GM19463 (cell line): Measurements from ENCODE around the gene PTGR1.

Experiments used
- ATAC-seq: cut with Tn5 transposase; IDR thresholded peaks from one replicate; pipeline ENCODE4 v1.9.1; 2021; ENCODE audit warnings: mild to moderate bottlenecking, moderate library complexity; ENCODE audit not compliant: unreplicated experiment

The PTGR1 gene

GRCh38 chr9:111542497-111543254 is 56.8 kb downstream of the PTGR1 start:
- no peak for ATAC-seq

DNA sequence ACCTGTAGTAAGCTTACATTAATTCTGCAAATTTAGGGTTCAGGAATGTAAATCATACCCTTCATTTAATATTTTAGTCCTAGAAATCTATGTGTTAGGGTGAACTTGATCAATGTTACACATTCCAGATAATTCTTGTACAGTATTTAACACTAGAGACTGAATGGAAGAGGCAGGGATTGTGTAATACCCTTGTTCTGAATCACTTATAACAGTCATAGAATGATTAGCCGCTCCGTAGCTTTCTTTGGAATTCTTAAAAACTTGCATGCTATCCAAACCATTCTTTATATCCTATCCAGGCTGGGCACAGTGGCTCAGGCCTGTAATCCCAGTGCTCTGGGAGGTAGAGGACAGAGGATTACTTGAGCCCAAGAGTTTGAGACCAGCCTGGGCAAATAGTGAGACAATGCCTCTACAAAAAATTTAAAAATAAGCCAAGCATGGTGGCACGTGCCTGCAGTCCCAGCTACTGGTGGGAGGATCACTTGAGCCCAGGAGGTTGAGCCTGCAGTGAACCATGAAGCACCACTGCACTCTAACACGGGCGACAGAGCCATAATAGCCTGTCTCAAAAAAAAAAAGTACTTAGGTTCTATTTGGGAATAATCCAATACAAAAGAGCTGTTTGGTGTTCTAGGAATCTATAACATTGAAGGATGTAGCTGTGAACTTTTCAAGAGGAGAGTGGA is 66.2 kb downstream of the PTGR1 start:
- no peak for ATAC-seq

- ATAC-seq = no peak
Measured at GRCh38 chr9:111531716-111532115, 67.7 kb downstream of the PTGR1 start.

- no peak for ATAC-seq
Measured at GRCh38 chr9:111529787-111530186, 69.7 kb downstream of the PTGR1 start.

DNA sequence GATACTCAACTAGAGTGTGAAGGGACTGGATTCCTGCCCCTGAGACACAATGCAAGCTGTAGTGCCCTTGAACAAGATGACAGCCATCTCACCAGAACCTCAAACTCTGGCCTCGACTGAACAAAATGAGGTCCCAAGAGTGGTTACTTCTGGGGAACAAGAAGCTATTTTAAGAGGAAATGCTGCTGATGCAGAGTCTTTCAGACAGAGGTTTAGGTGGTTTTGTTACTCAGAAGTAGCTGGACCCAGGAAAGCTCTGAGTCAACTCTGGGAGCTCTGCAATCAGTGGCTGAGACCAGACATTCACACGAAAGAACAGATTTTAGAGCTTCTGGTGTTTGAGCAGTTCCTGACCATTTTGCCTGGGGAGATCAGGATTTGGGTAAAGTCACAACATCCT is 72.1 kb downstream of the PTGR1 start:
- ATAC-seq = no peak

DNA sequence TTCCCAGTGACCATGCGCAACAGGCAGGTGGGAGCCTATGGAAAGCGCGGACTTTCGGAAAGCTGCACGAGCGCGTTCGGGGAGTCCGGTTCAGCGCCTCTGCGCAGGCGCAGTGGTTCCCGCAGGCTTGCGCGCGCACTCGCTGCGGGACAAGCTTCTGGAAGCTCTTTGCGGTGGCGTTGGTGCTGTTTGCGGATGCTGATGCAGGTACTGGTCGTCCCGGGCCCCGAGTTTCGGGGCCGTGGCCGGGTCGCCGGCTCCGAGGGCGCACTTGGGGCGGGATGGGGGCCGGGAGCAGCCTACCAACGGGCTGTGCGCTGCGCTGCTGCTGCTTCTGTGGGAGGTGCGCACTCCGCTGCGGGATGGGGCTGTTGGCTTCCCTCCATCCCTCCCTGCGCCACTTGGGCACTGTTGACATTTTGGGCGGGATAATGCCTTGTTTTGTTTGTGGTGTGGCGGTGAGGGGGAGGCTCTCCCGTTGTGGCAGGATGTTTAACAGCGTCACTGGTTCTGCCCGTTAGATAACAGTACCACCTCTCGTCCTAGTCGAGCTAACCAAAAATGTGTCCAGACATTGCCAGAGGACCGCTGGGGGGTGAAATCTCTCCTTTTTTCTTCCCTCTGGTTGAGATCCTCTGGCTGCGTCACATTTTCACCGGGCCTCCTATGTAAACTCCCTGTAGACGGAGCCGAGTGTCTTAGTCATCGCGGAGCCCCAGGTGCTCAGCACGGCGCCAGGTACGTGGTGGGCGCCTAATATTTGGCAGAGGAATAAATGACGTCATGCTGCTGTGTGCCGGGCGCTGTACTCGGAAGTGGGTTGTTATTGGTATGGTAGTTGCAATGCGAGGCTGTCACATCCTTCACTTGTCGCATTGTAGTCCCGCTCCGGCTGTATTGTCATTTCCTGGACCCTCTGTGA is 74.1 kb downstream of the PTGR1 start, which contains the start of gene ZNF483:
Gene ZNF483 (plus strand): TSS at position 124 of the 922 bp plus-strand sequence. CDS start 2,217 bp downstream, outside the sequence.
- ATAC-seq = no peak

DNA sequence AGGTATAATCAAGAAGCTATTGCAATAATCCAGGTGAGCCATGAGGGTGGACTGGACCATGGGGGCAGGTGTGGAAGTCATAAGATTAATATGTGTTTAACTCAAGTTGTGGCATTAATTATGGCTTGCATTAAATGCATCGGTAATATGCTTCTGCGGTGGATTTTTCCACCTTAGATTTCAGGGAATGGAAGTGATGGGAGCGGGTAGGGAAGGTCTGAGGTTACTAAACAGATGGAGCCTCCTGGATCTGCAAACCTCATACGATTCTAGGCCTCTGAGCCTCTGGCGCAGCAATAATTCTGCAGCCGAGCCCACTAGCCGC is 74.8 kb downstream of the PTGR1 start:
- no peak for ATAC-seq

GRCh38 chr9:111516061-111516465 is 83.4 kb downstream of the PTGR1 start:
- no peak for ATAC-seq

DNA sequence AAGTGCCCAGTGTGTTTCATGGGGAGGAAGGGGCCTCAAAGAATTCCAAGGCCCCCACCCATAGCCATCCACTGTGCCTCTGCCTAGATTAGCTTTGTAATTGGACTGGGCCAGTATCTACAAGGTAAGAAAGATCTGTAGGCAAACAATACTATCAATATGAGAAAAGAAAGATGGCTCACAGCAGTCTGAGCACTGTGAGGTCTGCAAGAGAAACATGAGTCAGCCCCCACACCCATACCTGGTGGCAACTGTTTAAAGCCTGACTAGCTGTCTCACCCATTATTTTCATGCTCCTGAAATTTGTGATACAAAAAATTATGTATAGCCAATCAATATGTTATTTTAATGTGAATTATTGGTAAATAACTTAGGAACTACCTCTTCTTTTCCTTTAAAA is 84.5 kb downstream of the PTGR1 start:
- no peak for ATAC-seq
